K562 (cell line): ENCODE measurements around the gene ORMDL3. TPM values are rescaled to one million over a fixed set of nuclear protein-coding genes. Genes with fewer than 3 reads are reported as not detected.
A peak's percentile ranks its signal among the peaks of the same experiment; 100 is the strongest.

ENCODE experiments used
- CLOCK ChIP-seq: fragments of 250-450 bp; sonication (Bioruptor Pico); IDR thresholded peaks from 2 replicates; pipeline ENCODE4 v1.4.0; 2020; ENCODE audit warnings: mild to moderate bottlenecking, moderate library complexity, borderline replicate concordance
- ELF4 ChIP-seq: fragments of 450-650 bp; formaldehyde crosslinking; IDR thresholded peaks from 2 replicates; pipeline ENCODE4 v1.4.0; 2022; ENCODE audit warnings: missing genetic modification characterization
- HSF4 ChIP-seq: fragments of 250-450 bp; sonication (Bioruptor Pico); IDR thresholded peaks from 2 replicates; pipeline ENCODE4 v2.1.2; 2022; ENCODE audit warnings: mild to moderate bottlenecking, moderate library complexity, borderline replicate concordance
- KLF6 ChIP-seq: fragments of 250-450 bp; sonication (Bioruptor Pico); IDR thresholded peaks from 2 replicates; pipeline ENCODE4 v1.4.0; 2020; ENCODE audit warnings: mild to moderate bottlenecking, moderate library complexity, borderline replicate concordance
- NFYB ChIP-seq: IDR thresholded peaks from 2 replicates; pipeline ENCODE4 v1.6.1; 2011; ENCODE audit warnings: mild to moderate bottlenecking, moderate library complexity; ENCODE audit not compliant: insufficient read length; ENCODE audit errors: extremely low read depth
- NR2C1 ChIP-seq, 2 experiments: fragments of 450-650 bp; IDR thresholded peaks; 2 replicates each; pipeline ENCODE4 v1.6.1; 2017; ENCODE audit warnings: mild to moderate bottlenecking in 2 of 2, antibody characterized with exemption in 1 of 2, inconsistent platforms in 1 of 2, missing compliant biosample characterization in 1 of 2, missing genetic modification characterization in 1 of 2
- TAF9B ChIP-seq: fragments of 450-650 bp; IDR thresholded peaks from 2 replicates; pipeline ENCODE4 v1.6.1; 2018; ENCODE audit warnings: mild to moderate bottlenecking; ENCODE audit not compliant: partially characterized antibody
- ZMIZ1 ChIP-seq, 2 experiments: fragments of 150-350 bp in 1 of 2; IDR thresholded peaks; 2 replicates each; pipeline ENCODE4 v1.6.1; 2012 to 2016; ENCODE audit warnings: low read depth in 2 of 2, low read length in 2 of 2, mild to moderate bottlenecking in 1 of 2, moderate library complexity in 1 of 2
- polyA plus RNA-seq, 8 experiments: library from polyadenylated mRNA; depleted of rRNA in 4 of 8; stranded (reverse) in 5 of 8; unstranded in 3 of 8; fragments of >200 nt; fragmentation: Nextera tagmentation in 2 of 8; fragmentation: Illumina TruSeq in 1 of 8; extraction: Ambion mirVana in 2 of 8; extraction: Trizol in 1 of 8; gene quantifications; 2 replicates each; pipeline versions ENCODE4 v1.2.1 to v1.2.3, GENCODE V29; 2011 to 2014; ENCODE audit warnings: inconsistent platforms in 1 of 8, missing spikeins in 1 of 8
- total RNA-seq, 7 experiments: library from RNA; depleted of rRNA in 6 of 7; stranded (reverse); fragments of >200 nt in 6 of 7; fragmentation: Illumina TruSeq in 2 of 7; extraction: Trizol in 2 of 7; gene quantifications; 2 replicates each; pipeline versions ENCODE4 v1.2.1 to v1.2.3, GENCODE V29; 2011 to 2021; ENCODE audit warnings: low replicate concordance in 1 of 7
- TF ChIP-seq, protein P1 (sequence below): sonication (generic); formaldehyde crosslinking; IDR thresholded peaks from 2 replicates; pipeline ENCODE4 v1.8.0; 2022; ENCODE audit warnings: missing genetic modification reagents, mild to moderate bottlenecking, borderline replicate concordance
- TF ChIP-seq, protein P2 (sequence below): sonication (generic); formaldehyde crosslinking; IDR thresholded peaks from 2 replicates; pipeline ENCODE4 v1.8.1; 2023; ENCODE audit warnings: mild to moderate bottlenecking, missing genetic modification reagents
- TF ChIP-seq, protein P3 (sequence below): sonication (generic); formaldehyde crosslinking; IDR thresholded peaks from 2 replicates; pipeline ENCODE4 v1.8.1; 2023; ENCODE audit warnings: mild to moderate bottlenecking, missing genetic modification reagents

ORMDL3 gene
- total and polyA plus RNA-seq, 9 of the 15 experiments (the other 6 are each of a cell fraction or from before 2014, with no cell fraction given): 2.7 to 57.4 (median 27.1) TPM

- TF ChIP-seq ELF4 (CRISPR knock-in tag) (no peak), ZMIZ1 (IDR thresholded peaks at IDR 0.05; ENCODE audit: low read depth in 2 of 2, low read length in 2 of 2) (0 out of 4 replicates have a peak, but pooled peaks of 1 of the 2 experiments have one; percentile 28), NFYB (peak; percentile 21), HSF4 (CRISPR knock-in tag) (no peak), KLF6 (peak; percentile 69; the same call in 1 of the 2 replicates), CLOCK (CRISPR knock-in tag) (no peak), NR2C1 (IDR thresholded peaks at IDR 0.05) (peak; percentile 39), NR2C1 (tag; IDR thresholded peaks at IDR 0.05) (peak; percentile 90), TAF9B (no peak)
- TF ChIP-seq, protein P1, sequence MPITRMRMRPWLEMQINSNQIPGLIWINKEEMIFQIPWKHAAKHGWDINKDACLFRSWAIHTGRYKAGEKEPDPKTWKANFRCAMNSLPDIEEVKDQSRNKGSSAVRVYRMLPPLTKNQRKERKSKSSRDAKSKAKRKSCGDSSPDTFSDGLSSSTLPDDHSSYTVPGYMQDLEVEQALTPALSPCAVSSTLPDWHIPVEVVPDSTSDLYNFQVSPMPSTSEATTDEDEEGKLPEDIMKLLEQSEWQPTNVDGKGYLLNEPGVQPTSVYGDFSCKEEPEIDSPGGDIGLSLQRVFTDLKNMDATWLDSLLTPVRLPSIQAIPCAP (CRISPR knock-in tag): no peak
- TF ChIP-seq, protein P2, sequence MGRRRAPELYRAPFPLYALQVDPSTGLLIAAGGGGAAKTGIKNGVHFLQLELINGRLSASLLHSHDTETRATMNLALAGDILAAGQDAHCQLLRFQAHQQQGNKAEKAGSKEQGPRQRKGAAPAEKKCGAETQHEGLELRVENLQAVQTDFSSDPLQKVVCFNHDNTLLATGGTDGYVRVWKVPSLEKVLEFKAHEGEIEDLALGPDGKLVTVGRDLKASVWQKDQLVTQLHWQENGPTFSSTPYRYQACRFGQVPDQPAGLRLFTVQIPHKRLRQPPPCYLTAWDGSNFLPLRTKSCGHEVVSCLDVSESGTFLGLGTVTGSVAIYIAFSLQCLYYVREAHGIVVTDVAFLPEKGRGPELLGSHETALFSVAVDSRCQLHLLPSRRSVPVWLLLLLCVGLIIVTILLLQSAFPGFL (CRISPR knock-in tag): no peak
- TF ChIP-seq, protein P3, sequence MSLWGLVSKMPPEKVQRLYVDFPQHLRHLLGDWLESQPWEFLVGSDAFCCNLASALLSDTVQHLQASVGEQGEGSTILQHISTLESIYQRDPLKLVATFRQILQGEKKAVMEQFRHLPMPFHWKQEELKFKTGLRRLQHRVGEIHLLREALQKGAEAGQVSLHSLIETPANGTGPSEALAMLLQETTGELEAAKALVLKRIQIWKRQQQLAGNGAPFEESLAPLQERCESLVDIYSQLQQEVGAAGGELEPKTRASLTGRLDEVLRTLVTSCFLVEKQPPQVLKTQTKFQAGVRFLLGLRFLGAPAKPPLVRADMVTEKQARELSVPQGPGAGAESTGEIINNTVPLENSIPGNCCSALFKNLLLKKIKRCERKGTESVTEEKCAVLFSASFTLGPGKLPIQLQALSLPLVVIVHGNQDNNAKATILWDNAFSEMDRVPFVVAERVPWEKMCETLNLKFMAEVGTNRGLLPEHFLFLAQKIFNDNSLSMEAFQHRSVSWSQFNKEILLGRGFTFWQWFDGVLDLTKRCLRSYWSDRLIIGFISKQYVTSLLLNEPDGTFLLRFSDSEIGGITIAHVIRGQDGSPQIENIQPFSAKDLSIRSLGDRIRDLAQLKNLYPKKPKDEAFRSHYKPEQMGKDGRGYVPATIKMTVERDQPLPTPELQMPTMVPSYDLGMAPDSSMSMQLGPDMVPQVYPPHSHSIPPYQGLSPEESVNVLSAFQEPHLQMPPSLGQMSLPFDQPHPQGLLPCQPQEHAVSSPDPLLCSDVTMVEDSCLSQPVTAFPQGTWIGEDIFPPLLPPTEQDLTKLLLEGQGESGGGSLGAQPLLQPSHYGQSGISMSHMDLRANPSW: no peak
Measured at GRCh38 chr17:39927101-39927928, at the start of gene ORMDL3, which contains the start of gene LRRC3C (continued).
